Bronchial epithelial cell (primary cell): ENCODE measurements around the gene AGAP1. TPM values are rescaled to one million over a fixed set of nuclear protein-coding genes. Genes with fewer than 3 reads are reported as not detected.

Experiments used
- DNase-seq: peaks from one replicate; pipeline ENCODE4 v3.0.0-alpha.2; 2010; ENCODE audit warnings: low read depth
- FAIRE-seq: peaks from 2 replicates; lab custom pipeline; 2011; peaks lifted over from hg19 to GRCh38; lab: Jason Lieb, UNC
- H3K27me3 ChIP-seq: 2 replicates; pipeline ENCODE4 v1.5.1; 2011; ENCODE audit warnings: low read length; ENCODE audit not compliant: control insufficient read depth, insufficient read depth
- H3K36me3 ChIP-seq: 2 replicates; pipeline ENCODE4 v1.5.1; 2011; ENCODE audit warnings: low read length; ENCODE audit not compliant: control insufficient read depth, insufficient read depth
- H3K4me3 ChIP-seq: 2 replicates; pipeline ENCODE4 v1.5.1; 2011; ENCODE audit warnings: mild to moderate bottlenecking, low read depth, low read length, control low read depth
- total RNA-seq: library from RNA; depleted of rRNA; stranded (reverse); fragments of >200 nt; gene quantifications from 2 replicates; pipeline ENCODE4 v1.2.1, GENCODE V29; 2014
- TF ChIP-seq, protein P1 (sequence below): IDR thresholded peaks from 2 replicates; pipeline ENCODE4 v1.5.1; 2011; ENCODE audit warnings: mild to moderate bottlenecking, moderate library complexity, low read length, control low read depth, inconsistent platforms; ENCODE audit not compliant: insufficient read depth, severe bottlenecking

Gene AGAP1
- total RNA-seq, 1 donor from 2014 or later: 22.4 TPM

DNA sequence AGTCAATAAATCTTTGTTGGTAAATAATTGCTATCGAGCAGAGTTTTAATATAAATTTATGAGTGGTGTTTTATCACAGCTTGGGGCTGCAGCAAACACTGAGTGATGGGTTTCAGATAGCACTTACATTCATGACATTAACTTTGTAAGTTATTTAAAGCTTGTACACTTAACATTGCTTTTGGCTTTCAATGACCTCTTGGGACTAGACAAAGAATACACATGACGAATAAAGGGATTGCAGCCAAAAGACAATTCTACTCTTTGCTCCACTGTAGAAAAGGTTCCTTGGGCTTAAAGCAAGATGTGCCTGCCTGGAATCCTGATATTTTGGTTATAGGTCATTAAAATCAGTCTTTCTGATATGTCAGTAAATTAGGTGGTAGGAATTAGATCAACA is 374.8 kb downstream of the AGAP1 start:
- TF ChIP-seq, protein P1, sequence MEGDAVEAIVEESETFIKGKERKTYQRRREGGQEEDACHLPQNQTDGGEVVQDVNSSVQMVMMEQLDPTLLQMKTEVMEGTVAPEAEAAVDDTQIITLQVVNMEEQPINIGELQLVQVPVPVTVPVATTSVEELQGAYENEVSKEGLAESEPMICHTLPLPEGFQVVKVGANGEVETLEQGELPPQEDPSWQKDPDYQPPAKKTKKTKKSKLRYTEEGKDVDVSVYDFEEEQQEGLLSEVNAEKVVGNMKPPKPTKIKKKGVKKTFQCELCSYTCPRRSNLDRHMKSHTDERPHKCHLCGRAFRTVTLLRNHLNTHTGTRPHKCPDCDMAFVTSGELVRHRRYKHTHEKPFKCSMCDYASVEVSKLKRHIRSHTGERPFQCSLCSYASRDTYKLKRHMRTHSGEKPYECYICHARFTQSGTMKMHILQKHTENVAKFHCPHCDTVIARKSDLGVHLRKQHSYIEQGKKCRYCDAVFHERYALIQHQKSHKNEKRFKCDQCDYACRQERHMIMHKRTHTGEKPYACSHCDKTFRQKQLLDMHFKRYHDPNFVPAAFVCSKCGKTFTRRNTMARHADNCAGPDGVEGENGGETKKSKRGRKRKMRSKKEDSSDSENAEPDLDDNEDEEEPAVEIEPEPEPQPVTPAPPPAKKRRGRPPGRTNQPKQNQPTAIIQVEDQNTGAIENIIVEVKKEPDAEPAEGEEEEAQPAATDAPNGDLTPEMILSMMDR: no peak
- Histone ChIP-seq H3K27me3 (no peaks in the 10 kb centered on the region), H3K4me3 (no peak overlapping the region), H3K36me3 (no peaks in the 10 kb centered on the region)
- DNase-seq (no peak), FAIRE-seq (no peak)

DNA sequence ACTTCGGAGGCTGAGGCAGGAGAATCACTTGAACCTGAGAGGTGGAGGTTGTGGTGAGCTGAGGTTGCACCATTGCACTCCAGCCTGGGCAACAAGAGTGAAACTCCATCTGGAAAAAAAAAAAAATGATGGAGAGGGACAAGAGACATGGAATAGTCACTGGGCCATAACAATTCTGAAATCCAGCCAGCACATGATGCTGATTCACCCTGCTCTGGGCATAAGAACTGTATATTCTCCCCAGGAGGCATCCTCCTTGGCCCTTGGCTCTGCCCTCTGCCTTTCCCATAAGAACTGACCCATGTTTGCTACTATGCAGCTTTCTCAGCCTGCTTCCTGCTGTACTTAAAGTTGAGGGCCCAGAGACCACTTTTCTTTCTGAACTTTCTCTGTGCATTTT is 376.7 kb downstream of the AGAP1 start:
- TF ChIP-seq, protein P1: no peak
- FAIRE-seq (no peak), DNase-seq (no peak)
- Histone ChIP-seq H3K36me3 (no peaks in the 10 kb centered on the region), H3K4me3 (no peak overlapping the region), H3K27me3 (no peaks in the 10 kb centered on the region)

DNA sequence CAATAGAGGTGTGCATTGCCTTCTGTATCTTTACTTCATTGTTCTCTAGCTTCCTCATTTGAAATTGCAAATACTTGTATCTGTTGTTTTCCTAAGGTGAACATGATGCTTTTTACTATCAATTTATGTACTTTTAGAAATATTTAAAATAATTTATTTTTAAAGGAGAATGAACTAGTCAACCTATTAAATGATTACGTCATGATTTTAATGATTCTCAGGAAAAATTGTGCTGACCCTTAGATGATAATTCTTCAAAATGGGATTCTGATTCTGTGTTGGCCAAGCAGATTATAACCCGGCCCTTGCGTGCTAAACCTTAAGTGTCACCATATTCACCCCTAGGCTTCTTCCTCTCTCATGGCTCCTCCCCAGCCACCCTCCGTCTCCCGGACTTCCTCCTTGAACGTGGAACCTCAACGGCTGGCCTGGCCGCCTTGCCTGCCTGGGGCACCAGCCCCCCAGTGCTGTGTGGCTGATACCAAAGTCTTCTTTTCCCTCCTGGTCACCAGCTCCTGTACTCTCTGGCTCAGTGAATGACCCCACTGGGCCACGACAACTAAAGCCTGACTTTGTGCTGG is 382.3 kb downstream of the AGAP1 start:
- H3K36me3 ChIP-seq: no peaks in the 10 kb centered on the region
- no peaks in the 10 kb centered on the region for H3K27me3 ChIP-seq
- no peak for FAIRE-seq

DNA sequence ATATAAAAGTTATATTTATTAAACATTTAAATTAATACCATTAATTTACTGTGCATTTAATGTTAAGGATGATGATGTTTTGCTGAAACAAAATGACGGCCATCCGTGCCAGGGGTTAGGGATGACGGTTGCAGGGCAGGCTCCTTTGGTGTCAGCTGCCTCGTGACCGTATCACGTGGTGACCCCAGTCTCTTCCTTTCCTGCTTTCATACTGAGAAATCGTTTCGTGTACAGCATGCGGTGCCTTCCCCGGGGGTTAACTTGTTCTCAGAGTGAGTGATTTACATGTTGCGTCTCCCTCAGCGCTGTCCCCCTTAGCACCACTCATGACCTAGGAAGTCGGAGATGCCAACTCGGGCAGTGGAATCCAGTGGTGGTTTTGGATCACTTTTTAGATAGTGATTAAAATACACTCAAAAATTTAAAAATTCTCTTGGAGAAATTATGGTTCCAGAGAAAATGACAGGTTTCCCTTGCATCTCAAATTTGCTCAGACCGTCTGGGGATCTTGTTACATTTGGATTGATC is 383.5 kb downstream of the AGAP1 start:
- H3K4me3 ChIP-seq: no peak overlapping the region
- no peaks in the 10 kb centered on the region for H3K36me3 ChIP-seq
- TF ChIP-seq, protein P1: no peak
- DNase-seq (no peak), FAIRE-seq (no peak)
- H3K27me3 ChIP-seq: no peaks in the 10 kb centered on the region

More for the DNA sequence above, 382.3 kb downstream of the AGAP1 start:
- H3K4me3 ChIP-seq: no peak overlapping the region
- TF ChIP-seq, protein P1: no peak
- DNase-seq: no peak

DNA sequence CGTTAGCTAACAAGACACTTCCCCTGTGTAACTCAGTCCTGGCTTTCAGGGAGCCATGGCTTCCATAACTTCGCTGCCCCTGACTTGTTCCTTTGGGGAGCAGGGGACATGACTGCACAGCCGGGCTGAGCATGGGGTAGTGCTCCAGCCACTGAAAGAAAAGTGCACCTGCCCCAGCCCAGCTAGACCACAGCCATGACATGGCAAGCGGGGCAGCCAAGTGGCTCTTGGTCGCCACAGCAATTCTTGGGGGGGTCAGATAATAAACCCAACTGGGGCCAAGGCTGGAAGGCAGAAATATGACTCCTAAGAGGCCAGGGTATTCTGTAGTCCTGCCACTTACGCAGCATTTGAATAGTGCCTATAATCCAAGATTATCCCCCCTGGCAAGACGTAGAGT is 385.3 kb downstream of the AGAP1 start:
- FAIRE-seq (no peak), DNase-seq (no peak)
- Histone ChIP-seq H3K27me3 (no peaks in the 10 kb centered on the region), H3K4me3 (no peak overlapping the region), H3K36me3 (no peaks in the 10 kb centered on the region)
- TF ChIP-seq, protein P1: no peak

DNA sequence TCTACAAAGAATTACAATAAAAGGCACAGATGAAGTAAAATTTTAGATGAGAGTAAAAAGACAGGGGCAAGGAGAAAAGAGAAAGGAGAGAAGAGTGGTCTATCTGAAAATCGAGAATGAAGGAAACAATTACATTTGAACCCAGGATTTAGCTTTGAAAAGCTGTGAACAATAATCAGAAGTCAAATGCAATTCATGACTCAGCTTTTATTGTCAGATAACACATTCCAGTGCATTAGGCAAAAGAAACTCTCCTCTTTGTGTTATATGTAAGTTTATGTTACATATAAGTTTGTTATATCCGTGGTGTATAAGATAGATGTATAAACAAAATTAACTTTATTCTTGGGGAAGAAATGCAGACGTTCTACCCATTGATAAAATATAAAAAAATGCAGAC is 389.8 kb downstream of the AGAP1 start:
- Histone ChIP-seq H3K27me3 (no peaks in the 10 kb centered on the region), H3K4me3 (no peak overlapping the region), H3K36me3 (no peaks in the 10 kb centered on the region)
- TF ChIP-seq, protein P1: no peak
- no peak for DNase-seq
- no peak for FAIRE-seq
